Mesendoderm (in vitro differentiated cells): ENCODE results near the gene PDCL2.
"Not testable (repeated sequence)": the region's sequence is repeated elsewhere in the genome, so short reads cannot be mapped to it uniquely, and the experiment has no call there.

ENCODE experiments used
- DNase-seq: peaks from one replicate; pipeline ENCODE4 v3.0.0; 2013
- H2AK5ac ChIP-seq: 2 replicates; pipeline ENCODE4 v1.6.1; 2013; ENCODE audit warnings: low read length, inconsistent platforms
- H2BK120ac ChIP-seq: 2 replicates; pipeline ENCODE4 v1.6.1; 2013; ENCODE audit warnings: low read depth, mild to moderate bottlenecking, low read length, moderate library complexity, mixed read lengths
- H2BK15ac ChIP-seq: replicated peaks from 2 replicates; pipeline ENCODE4 v1.6.1; 2013; ENCODE audit warnings: low read depth, mild to moderate bottlenecking, moderate library complexity
- H2BK5ac ChIP-seq: 2 replicates; pipeline ENCODE4 v1.6.1; 2013; ENCODE audit warnings: low read length, inconsistent platforms
- H3K18ac ChIP-seq: 2 replicates; pipeline ENCODE4 v1.6.1; 2013; ENCODE audit warnings: mild to moderate bottlenecking, low read length, mixed read lengths
- H3K23ac ChIP-seq: one replicate; pipeline ENCODE4 v1.6.1; 2013; ENCODE audit warnings: low read length
- H3K27ac ChIP-seq: 2 replicates; pipeline ENCODE4 v1.5.1; 2013; ENCODE audit warnings: low read depth, mild to moderate bottlenecking, inconsistent platforms, low read length, moderate library complexity
- H3K27me3 ChIP-seq: 2 replicates; pipeline ENCODE4 v1.6.1; 2013; ENCODE audit warnings: low read length, control low read depth, mild to moderate bottlenecking, inconsistent platforms; ENCODE audit not compliant: insufficient read depth, poor library complexity
- H3K36me3 ChIP-seq: 2 replicates; pipeline ENCODE4 v1.6.1; 2013; ENCODE audit warnings: low read length, inconsistent platforms; ENCODE audit not compliant: control insufficient read depth, insufficient read depth
- H3K4ac ChIP-seq: one replicate; pipeline ENCODE4 v1.6.1; 2013; ENCODE audit warnings: low read depth, mild to moderate bottlenecking, low read length, moderate library complexity
- H3K4me1 ChIP-seq: 2 replicates; pipeline ENCODE4 v1.6.1; 2013; ENCODE audit warnings: low read depth, low read length, inconsistent platforms; ENCODE audit not compliant: control insufficient read depth
- H3K4me2 ChIP-seq: 2 replicates; pipeline ENCODE4 v1.6.1; 2013; ENCODE audit warnings: low read length
- H3K4me3 ChIP-seq: 2 replicates; pipeline ENCODE4 v1.5.1; 2013; ENCODE audit warnings: mild to moderate bottlenecking, low read length
- H3K56ac ChIP-seq: one replicate; pipeline ENCODE4 v1.6.1; 2013; ENCODE audit warnings: low read length
- H3K79me1 ChIP-seq: 2 replicates; pipeline ENCODE4 v1.6.1; 2013; ENCODE audit warnings: low read length, inconsistent platforms
- H3K79me2 ChIP-seq: 2 replicates; pipeline ENCODE4 v1.6.1; 2013; ENCODE audit warnings: mild to moderate bottlenecking, low read length; ENCODE audit not compliant: control insufficient read depth, insufficient read depth
- H3K9ac ChIP-seq: 2 replicates; pipeline ENCODE4 v1.6.1; 2013; ENCODE audit warnings: low read length, inconsistent platforms
- H4K5ac ChIP-seq: one replicate; pipeline ENCODE4 v1.6.1; 2013; ENCODE audit warnings: low read length
- H4K8ac ChIP-seq: one replicate; pipeline ENCODE4 v1.6.1; 2013; ENCODE audit warnings: low read depth, mild to moderate bottlenecking, control low read depth, low read length, moderate library complexity
- WGBS: extraction: QIAGEN DNeasy Blood & Tissue Kit; methylation state at CpG from one replicate; pipeline ENCODE4 v1.1.7; 2013; ENCODE audit warnings: low lambda C conversion rate, missing lambda C conversion rate; ENCODE audit not compliant: insufficient coverage; ENCODE audit errors: extremely low coverage; 5-methylcytosine and 5-hydroxymethylcytosine counted together

Gene PDCL2

GRCh38 chr4:55561889-55562288, 30.2 kb downstream of the PDCL2 start:
- H3K27ac ChIP-seq = no peak overlapping the region
- no peak overlapping the region for H3K23ac ChIP-seq
- H3K18ac ChIP-seq = no peak overlapping the region
- no peaks in the 10 kb centered on the region for H3K27me3 ChIP-seq
- DNase-seq = no peak
- no peak overlapping the region for H3K4me3 ChIP-seq
- no peaks in the 10 kb centered on the region for H3K36me3 ChIP-seq
- no peaks in the 10 kb centered on the region for H3K4me1 ChIP-seq
- no peak overlapping the region for H3K9ac ChIP-seq
- no peak overlapping the region for H2BK5ac ChIP-seq
- no peak overlapping the region for H2BK15ac ChIP-seq
- H2BK120ac ChIP-seq = no peak overlapping the region
- H3K4ac ChIP-seq = no peak overlapping the region
- H3K56ac ChIP-seq = no peak overlapping the region
- no peak overlapping the region for H2AK5ac ChIP-seq
- no peaks in the 10 kb centered on the region for H3K79me1 ChIP-seq
- no peak overlapping the region for H3K4me2 ChIP-seq
- no peak overlapping the region for H4K5ac ChIP-seq
- no peak overlapping the region for H4K8ac ChIP-seq
- WGBS = no CpG with 5 or more reads among the region's 1 CpG
- no peaks in the 10 kb centered on the region for H3K79me2 ChIP-seq

DNA sequence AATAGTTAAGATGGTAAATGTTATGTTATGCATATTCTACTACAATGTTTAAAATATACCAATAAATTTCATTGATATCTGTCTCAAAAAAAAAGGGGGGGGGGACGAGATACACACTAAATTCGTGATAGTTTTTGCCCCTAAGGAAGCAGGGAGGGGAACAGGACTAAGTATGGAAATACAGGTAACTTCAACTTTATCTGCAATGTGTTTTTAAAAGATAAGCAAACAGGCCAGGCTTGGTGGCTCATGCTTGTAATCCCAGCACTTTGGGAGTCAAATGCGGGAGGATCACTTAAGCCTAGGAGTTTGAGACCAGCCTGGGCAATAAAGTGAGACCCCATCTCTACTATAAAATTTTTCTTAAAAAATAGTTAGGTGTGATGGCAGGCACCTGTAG, 31.9 kb downstream of the PDCL2 start:
- H2BK120ac ChIP-seq = no peak overlapping the region
- H3K4me1 ChIP-seq = no peaks in the 10 kb centered on the region
- H3K36me3 ChIP-seq = no peaks in the 10 kb centered on the region
- H2BK5ac ChIP-seq = no peak overlapping the region
- H3K18ac ChIP-seq = no peak overlapping the region
- no peak overlapping the region for H3K4me3 ChIP-seq
- H3K56ac ChIP-seq = no peak overlapping the region
- H3K4me2 ChIP-seq = no peak overlapping the region
- DNase-seq = no peak
- H3K79me2 ChIP-seq = no peaks in the 10 kb centered on the region
- H3K79me1 ChIP-seq = no peaks in the 10 kb centered on the region
- no peak overlapping the region for H3K9ac ChIP-seq
- no peak overlapping the region for H3K27ac ChIP-seq
- no peak overlapping the region for H2AK5ac ChIP-seq
- H2BK15ac ChIP-seq = no peak overlapping the region
- no peak overlapping the region for H4K8ac ChIP-seq
- H3K27me3 ChIP-seq = no peaks in the 10 kb centered on the region
- no CpG with 5 or more reads among the region's 3 CpGs for WGBS
- no peak overlapping the region for H3K23ac ChIP-seq
- no peak overlapping the region for H3K4ac ChIP-seq
- H4K5ac ChIP-seq = no peak overlapping the region

- no peak overlapping the region for H3K4me2 ChIP-seq
- no peak overlapping the region for H2BK5ac ChIP-seq
- H3K79me2 ChIP-seq = no peaks in the 10 kb centered on the region
- no peak overlapping the region for H2AK5ac ChIP-seq
- H4K5ac ChIP-seq = no peak overlapping the region
- no peak overlapping the region for H3K18ac ChIP-seq
- H3K4ac ChIP-seq = no peak overlapping the region
- H3K23ac ChIP-seq = no peak overlapping the region
- H3K36me3 ChIP-seq = no peaks in the 10 kb centered on the region
- no peak overlapping the region for H3K4me3 ChIP-seq
- no CpG with 5 or more reads among the region's 2 CpGs for WGBS
- no peak overlapping the region for H2BK15ac ChIP-seq
- no peak overlapping the region for H3K9ac ChIP-seq
- peak; percentile 21 for DNase-seq
- H2BK120ac ChIP-seq = no peak overlapping the region
- no peak overlapping the region for H3K27ac ChIP-seq
- H4K8ac ChIP-seq = no peak overlapping the region
- H3K4me1 ChIP-seq = no peaks in the 10 kb centered on the region
- H3K79me1 ChIP-seq = no peaks in the 10 kb centered on the region
- H3K56ac ChIP-seq = no peak overlapping the region
- no peaks in the 10 kb centered on the region for H3K27me3 ChIP-seq
Observed at GRCh38 chr4:55554453-55555030, 37.5 kb downstream of the PDCL2 start.

DNA sequence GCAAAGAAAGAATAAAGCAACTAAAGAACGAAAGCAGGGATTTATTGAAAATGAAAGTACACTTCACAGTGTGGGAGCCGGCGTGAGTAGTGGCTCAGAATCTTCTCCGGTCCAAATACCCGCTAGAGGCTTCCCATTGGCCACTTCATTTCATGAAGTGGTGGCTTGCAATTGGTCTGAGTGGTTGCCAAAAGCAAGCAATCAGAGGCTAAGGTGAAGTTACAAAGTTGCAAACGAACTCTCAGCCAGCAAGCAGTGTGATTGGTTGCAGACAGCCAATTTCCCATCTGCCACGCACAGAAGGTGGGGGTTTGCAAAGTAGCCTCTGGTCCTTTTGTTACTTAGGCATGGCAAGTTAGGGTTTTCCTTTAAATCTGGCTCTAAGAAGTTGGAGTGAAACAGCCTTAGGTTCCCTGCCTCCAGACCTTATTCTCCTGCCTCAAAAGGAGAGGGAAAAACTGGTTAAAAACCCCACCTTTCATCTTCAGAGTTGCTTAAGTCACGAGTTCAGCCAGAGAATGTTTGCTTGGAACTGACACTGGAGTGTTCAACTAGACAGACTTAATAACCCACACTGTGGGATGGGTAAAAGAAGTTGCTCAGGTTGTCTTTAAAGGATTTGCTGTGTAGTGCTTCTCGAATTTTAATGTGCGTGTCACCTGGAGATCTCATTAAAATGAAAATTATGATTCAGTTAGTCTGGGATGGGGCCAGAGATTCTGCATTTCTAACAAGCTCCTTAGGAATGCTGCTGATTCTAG, 38.4 kb downstream of the PDCL2 start:
- no peak overlapping the region for H3K56ac ChIP-seq
- H3K79me2 ChIP-seq = no peaks in the 10 kb centered on the region
- peak overlapping the region; percentile 24 for H3K4ac ChIP-seq
- H4K8ac ChIP-seq = no peak overlapping the region
- no peak overlapping the region for H3K9ac ChIP-seq
- H3K4me1 ChIP-seq = no peaks in the 10 kb centered on the region
- H2AK5ac ChIP-seq = no peak overlapping the region
- H2BK120ac ChIP-seq = no peak overlapping the region
- no peak overlapping the region for H3K23ac ChIP-seq
- DNase-seq = peak; percentile 56
- peak overlapping the region; percentile 69 for H3K18ac ChIP-seq
- no peaks in the 10 kb centered on the region for H3K36me3 ChIP-seq
- WGBS = no CpG with 5 or more reads among the region's 10 CpGs
- no peak overlapping the region for H2BK15ac ChIP-seq
- H3K27ac ChIP-seq = no peak overlapping the region
- no peak overlapping the region for H4K5ac ChIP-seq
- no peak overlapping the region for H3K4me3 ChIP-seq
- no peaks in the 10 kb centered on the region for H3K79me1 ChIP-seq
- H3K4me2 ChIP-seq = no peak overlapping the region
- no peak overlapping the region for H2BK5ac ChIP-seq
- H3K27me3 ChIP-seq = no peaks in the 10 kb centered on the region

DNA sequence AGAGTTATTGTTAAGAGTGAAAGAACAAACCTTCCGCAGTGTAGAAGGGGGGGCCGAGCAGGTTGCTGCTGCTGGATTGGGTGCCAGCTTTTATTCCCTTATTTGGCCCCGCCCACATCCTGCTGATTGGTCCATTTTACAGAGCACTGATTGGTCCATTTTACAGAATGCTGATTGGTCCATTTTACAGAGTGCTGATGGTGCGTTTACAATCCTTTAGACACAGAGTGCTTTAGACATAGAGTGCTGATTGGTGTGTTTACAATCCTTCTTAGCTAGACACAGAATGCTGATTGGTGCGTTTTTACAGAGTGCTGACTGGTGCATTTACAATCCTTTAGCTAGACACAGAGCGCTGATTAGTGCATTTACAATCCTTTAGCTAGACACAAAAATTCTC, 40.1 kb downstream of the PDCL2 start:
- no CpG with 5 or more reads among the region's 6 CpGs for WGBS
- H3K9ac ChIP-seq, H3K79me1 ChIP-seq, H4K5ac ChIP-seq, H3K56ac ChIP-seq, H3K4ac ChIP-seq, H3K79me2 ChIP-seq, H3K4me2 ChIP-seq, DNase-seq, H4K8ac ChIP-seq, H3K18ac ChIP-seq, H3K27ac ChIP-seq, H3K27me3 ChIP-seq, H2AK5ac ChIP-seq, H2BK5ac ChIP-seq, H3K4me1 ChIP-seq, H2BK15ac ChIP-seq, H3K36me3 ChIP-seq, H3K4me3 ChIP-seq, H2BK120ac ChIP-seq, H3K23ac ChIP-seq: not testable (repeated sequence)

DNA sequence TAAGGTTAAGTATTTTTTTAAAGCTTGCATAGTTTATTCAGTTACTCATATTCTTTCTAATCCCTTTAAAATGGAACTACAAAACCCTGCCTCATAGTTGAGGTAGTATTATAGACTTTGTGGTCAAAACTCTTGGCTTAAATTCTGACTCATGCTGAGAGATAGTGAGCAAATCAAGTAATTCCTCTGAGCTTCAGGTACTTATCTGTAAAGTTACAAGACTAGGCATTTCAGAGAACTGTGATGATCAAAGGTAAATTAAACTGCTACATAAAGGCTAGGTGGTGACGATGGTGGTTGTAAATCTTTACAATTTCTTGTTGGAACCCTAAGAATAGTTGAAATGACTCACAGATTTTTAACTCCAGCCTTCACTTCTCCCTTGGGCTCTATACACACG, 42.2 kb downstream of the PDCL2 start:
- Histone ChIP-seq H4K5ac (no peak overlapping the region), H3K4me3 (no peak overlapping the region), H3K9ac (no peak overlapping the region), H3K79me2 (no peaks in the 10 kb centered on the region), H3K36me3 (no peaks in the 10 kb centered on the region), H2BK15ac (no peak overlapping the region), H4K8ac (no peak overlapping the region), H3K18ac (no peak overlapping the region), H3K23ac (no peak overlapping the region), H2BK120ac (no peak overlapping the region), H2AK5ac (no peak overlapping the region), H3K4me2 (no peak overlapping the region), H3K79me1 (no peaks in the 10 kb centered on the region), H3K27ac (no peak overlapping the region), H3K56ac (no peak overlapping the region), H3K27me3 (no peaks in the 10 kb centered on the region), H3K4ac (no peak overlapping the region), H2BK5ac (no peak overlapping the region), H3K4me1 (peaks cover 6% of the 10 kb centered on the region)
- WGBS = no CpG with 5 or more reads among the region's 2 CpGs
- no peak for DNase-seq
